Brain pericyte (primary cell): ENCODE data around the gene MYBPH.

Experiments
- DNase-seq: peaks from one replicate; pipeline ENCODE4 v3.0.0-alpha.2; 2012; ENCODE audit warnings: low read depth, low spot score

The MYBPH gene

GRCh38 chr1:203180611-203181330 is 5.1 kb upstream of the MYBPH start:
- no peak for DNase-seq

- DNase-seq, result no peak
Measured at GRCh38 chr1:203179667-203180005, 4.0 kb upstream of the MYBPH start.

GRCh38 chr1:203178821-203179666 is 3.4 kb upstream of the MYBPH start:
- DNase-seq, result no peak

GRCh38 chr1:203178083-203178482 is 2.5 kb upstream of the MYBPH start:
- no peak for DNase-seq

GRCh38 chr1:203177470-203178039 is 1.9 kb upstream of the MYBPH start:
- no peak for DNase-seq

GRCh38 chr1:203177036-203177405 is 1.4 kb upstream of the MYBPH start:
- no peak for DNase-seq

- DNase-seq, result no peak
Measured at GRCh38 chr1:203176273-203177035, 828 bp upstream of the MYBPH start.

- DNase-seq, result no peak
Measured at GRCh38 chr1:203175827-203176241, 208 bp upstream of the MYBPH start.

- no peak for DNase-seq
Measured at GRCh38 chr1:203174324-203174985, 1.2 kb downstream of the MYBPH start.

- no peak for DNase-seq
Measured at GRCh38 chr1:203173566-203173965, 2.1 kb downstream of the MYBPH start.

GRCh38 chr1:203173011-203173555 is 2.5 kb downstream of the MYBPH start:
- no peak for DNase-seq

GRCh38 chr1:203172184-203173010 is 3.2 kb downstream of the MYBPH start:
- no peak for DNase-seq

- DNase-seq, result no peak
Measured at GRCh38 chr1:203171341-203172183, 4.1 kb downstream of the MYBPH start.

- DNase-seq, result no peak
Measured at GRCh38 chr1:203170625-203171330, 4.8 kb downstream of the MYBPH start.

GRCh38 chr1:203169770-203170520 is 5.7 kb downstream of the MYBPH start:
- no peak for DNase-seq

GRCh38 chr1:203168991-203169390 is 6.6 kb downstream of the MYBPH start:
- no peak for DNase-seq

- no peak for DNase-seq
Measured at GRCh38 chr1:203168256-203168786, 7.3 kb downstream of the MYBPH start.

- DNase-seq, result no peak
Measured at GRCh38 chr1:203167913-203168200, 7.8 kb downstream of the MYBPH start.
